NB4 (cell line): Measurements from ENCODE around the gene DRG1.
A peak's percentile ranks its signal among the peaks of the same experiment; 100 is the strongest.
"Not testable (repeated sequence)": the region's sequence is repeated elsewhere in the genome, so short reads cannot be mapped to it uniquely, and the experiment has no call there.

ENCODE experiments used
- DNase-seq: peaks from one replicate; pipeline ENCODE4 v3.0.0; 2010; ENCODE audit warnings: low read depth
- H3K4me3 ChIP-seq: one replicate; pipeline ENCODE4 v1.5.1; 2011; ENCODE audit warnings: mild to moderate bottlenecking, low read depth, low read length, moderate library complexity
- MYC ChIP-seq: IDR thresholded peaks from 2 replicates; pipeline ENCODE4 v1.6.1; 2011; ENCODE audit warnings: low read depth, low read length
- POLR2A ChIP-seq: IDR thresholded peaks from 2 replicates; pipeline ENCODE4 v1.6.1; 2011; ENCODE audit warnings: mild to moderate bottlenecking; ENCODE audit not compliant: insufficient read length; ENCODE audit errors: extremely low read depth
- TF ChIP-seq, protein P1 (sequence below): IDR thresholded peaks from one replicate; pipeline ENCODE4 v1.5.1; 2012; ENCODE audit warnings: low read depth, low read length
- TF ChIP-seq, protein P2 (sequence below): IDR thresholded peaks from 2 replicates; pipeline ENCODE4 v1.6.1; 2011; ENCODE audit warnings: low read depth, low read length

The DRG1 gene

GRCh38 chr22:31393893-31394292, 5.5 kb upstream of the DRG1 start:
- DNase-seq = no peak
- no peak overlapping the region for H3K4me3 ChIP-seq
- TF ChIP-seq, protein P1, sequence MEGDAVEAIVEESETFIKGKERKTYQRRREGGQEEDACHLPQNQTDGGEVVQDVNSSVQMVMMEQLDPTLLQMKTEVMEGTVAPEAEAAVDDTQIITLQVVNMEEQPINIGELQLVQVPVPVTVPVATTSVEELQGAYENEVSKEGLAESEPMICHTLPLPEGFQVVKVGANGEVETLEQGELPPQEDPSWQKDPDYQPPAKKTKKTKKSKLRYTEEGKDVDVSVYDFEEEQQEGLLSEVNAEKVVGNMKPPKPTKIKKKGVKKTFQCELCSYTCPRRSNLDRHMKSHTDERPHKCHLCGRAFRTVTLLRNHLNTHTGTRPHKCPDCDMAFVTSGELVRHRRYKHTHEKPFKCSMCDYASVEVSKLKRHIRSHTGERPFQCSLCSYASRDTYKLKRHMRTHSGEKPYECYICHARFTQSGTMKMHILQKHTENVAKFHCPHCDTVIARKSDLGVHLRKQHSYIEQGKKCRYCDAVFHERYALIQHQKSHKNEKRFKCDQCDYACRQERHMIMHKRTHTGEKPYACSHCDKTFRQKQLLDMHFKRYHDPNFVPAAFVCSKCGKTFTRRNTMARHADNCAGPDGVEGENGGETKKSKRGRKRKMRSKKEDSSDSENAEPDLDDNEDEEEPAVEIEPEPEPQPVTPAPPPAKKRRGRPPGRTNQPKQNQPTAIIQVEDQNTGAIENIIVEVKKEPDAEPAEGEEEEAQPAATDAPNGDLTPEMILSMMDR = no peak
- TF ChIP-seq, protein P2, sequence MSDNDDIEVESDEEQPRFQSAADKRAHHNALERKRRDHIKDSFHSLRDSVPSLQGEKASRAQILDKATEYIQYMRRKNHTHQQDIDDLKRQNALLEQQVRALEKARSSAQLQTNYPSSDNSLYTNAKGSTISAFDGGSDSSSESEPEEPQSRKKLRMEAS = no peak
- TF ChIP-seq POLR2A = no peak
- no peak for TF ChIP-seq MYC

DNA sequence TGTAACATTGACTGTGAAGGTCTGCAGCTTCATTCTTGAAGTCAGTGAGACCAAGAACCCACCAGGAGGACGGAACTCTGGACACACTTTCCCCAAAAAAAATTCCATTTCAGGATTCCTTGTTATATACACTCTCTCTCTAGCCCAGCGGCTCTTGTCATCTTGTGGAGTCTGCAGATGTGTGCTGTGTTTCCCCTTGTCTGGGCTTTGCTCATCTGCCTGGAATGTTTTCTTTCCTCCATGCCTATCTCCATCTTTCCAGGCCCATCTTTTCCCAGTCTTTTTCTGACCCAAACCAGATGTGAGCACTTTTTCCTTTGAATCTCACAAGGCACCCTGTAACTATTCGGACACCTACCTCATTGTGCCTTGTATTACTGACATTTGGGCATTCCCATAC, 5.1 kb upstream of the DRG1 start:
- no peak overlapping the region for H3K4me3 ChIP-seq
- no peak for DNase-seq
- TF ChIP-seq, protein P1 = no peak
- TF ChIP-seq, protein P2 = no peak
- TF ChIP-seq POLR2A (no peak), MYC (no peak)

DNA sequence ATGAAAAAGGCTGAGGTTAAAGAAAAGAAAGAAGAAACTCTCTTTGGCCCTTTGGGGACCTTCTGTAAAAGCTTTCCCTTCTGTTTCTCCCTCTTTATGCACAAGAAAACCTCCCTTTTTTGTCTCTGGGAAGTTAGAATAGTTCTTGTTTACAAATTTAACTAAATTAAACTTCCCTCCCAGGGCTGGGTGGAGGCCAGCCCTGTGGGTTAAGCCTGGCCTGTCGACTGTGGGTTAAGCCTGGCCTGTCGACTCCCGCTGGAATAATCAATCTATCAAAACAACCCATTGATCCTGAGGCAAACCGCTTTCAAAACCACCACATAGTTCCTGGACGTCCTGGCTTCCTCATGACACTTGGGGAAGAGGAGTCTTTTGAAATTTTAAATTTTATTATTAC, 1.2 kb upstream of the DRG1 start:
- DNase-seq = no peak
- TF ChIP-seq POLR2A (no peak), MYC (no peak)
- H3K4me3 ChIP-seq = no peak overlapping the region

GRCh38 chr22:31400023-31400397, 606 bp downstream of the DRG1 start:
- H3K4me3 ChIP-seq = peak overlapping the region; percentile 82
- TF ChIP-seq MYC = no peak
- TF ChIP-seq, protein P2 = no peak
- peak; percentile 14 for DNase-seq

DNA sequence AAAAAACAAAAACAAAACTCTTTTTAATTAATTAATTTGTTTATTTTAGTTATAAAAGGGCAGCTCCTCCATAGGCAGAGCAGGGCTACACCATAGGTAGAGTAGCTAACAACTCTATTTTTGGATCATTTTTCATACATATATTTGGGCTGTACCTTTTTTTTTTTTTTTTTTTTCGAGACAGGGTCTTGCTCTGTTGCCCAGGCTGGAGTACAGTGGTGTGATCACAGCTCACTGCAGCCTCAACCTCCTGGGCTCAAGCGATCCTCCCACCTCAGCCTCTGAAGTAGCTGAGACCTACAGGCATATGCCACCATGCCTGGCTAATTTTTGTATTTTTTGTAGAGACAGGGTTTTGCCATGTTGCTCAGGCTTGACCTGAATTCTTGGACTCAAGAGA, 2.9 kb downstream of the DRG1 start:
- not testable (repeated sequence) for H3K4me3 ChIP-seq, DNase-seq

- DNase-seq = no peak
- TF ChIP-seq, protein P2 = no peak
- TF ChIP-seq, protein P1 = no peak
- TF ChIP-seq POLR2A (no peak), MYC (no peak)
- H3K4me3 ChIP-seq = no peak overlapping the region
Observed at GRCh38 chr22:31425331-31426050, 26.1 kb downstream of the DRG1 start.

DNA sequence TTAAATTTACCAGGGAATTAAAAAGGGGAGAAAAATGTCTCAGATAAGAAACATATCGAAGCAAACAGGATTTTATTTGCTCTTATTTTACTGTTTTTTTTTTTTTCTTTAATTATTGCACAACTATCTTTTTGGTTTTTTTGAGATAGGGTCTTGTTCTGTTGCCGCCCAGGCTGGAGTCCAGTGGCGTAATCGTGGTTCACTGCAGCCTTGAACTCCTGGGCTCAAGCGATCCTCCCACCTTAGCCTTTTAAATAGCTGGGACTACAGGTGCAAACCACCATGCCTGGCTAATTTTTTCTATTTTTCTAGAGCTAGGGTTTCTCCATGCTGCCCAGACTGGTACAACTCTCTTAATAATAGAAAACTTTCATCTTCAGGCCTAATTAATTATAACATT, 32.5 kb downstream of the DRG1 start:
- H3K4me3 ChIP-seq = no peak overlapping the region
- peak; percentile 47 for DNase-seq
- TF ChIP-seq, protein P2 = no peak
- TF ChIP-seq, protein P1 = no peak
- TF ChIP-seq MYC (no peak), POLR2A (no peak)
